Suppressor macrophage treated with lipopolysaccharide for 1 hour (primary cell): Measurements from ENCODE around the gene C1orf105.
A peak's percentile ranks its signal among the peaks of the same experiment; 100 is the strongest.
"Not testable (repeated sequence)": the region's sequence is repeated elsewhere in the genome, so short reads cannot be mapped to it uniquely, and the experiment has no call there.

Experiments
- DNase-seq, 3 donors: peaks; one replicate each; pipeline ENCODE4 v3.0.0-alpha.2; 2020 to 2022

The C1orf105 gene

GRCh38 chr1:172429331-172430127 is 9.0 kb downstream of the C1orf105 start:
- DNase-seq: peak; percentile 63 to 71 (median 68)

GRCh38 chr1:172430128-172430454 is 9.6 kb downstream of the C1orf105 start:
- no peak for DNase-seq

- no peak for DNase-seq
Measured at GRCh38 chr1:172431204-172431603, 10.7 kb downstream of the C1orf105 start.

- no peak for DNase-seq
Measured at GRCh38 chr1:172431721-172432192, 11.3 kb downstream of the C1orf105 start.

- not testable (repeated sequence) for DNase-seq
Measured at GRCh38 chr1:172437183-172437582, 16.7 kb downstream of the C1orf105 start.

GRCh38 chr1:172442404-172442803 is 21.9 kb downstream of the C1orf105 start:
- no peak for DNase-seq

- no peak for DNase-seq
Measured at GRCh38 chr1:172442843-172443565, 22.5 kb downstream of the C1orf105 start.

- DNase-seq: peak; percentile 92 to 96 (median 95)
Measured at GRCh38 chr1:172443666-172444453, 23.4 kb downstream of the C1orf105 start, which contains the start of gene PIGC. TSS of gene PIGC (minus strand) at chr1:172444069. CDS start at chr1:172442622, 1,447 bp downstream.

- DNase-seq: no peak
Measured at GRCh38 chr1:172446547-172446946, 26.1 kb downstream of the C1orf105 start.

- DNase-seq: peak in 1 of 3 donors; percentile 18
Measured at GRCh38 chr1:172447641-172448040, 27.2 kb downstream of the C1orf105 start.

- no peak for DNase-seq
Measured at GRCh38 chr1:172448995-172449584, 28.6 kb downstream of the C1orf105 start.

- DNase-seq: peak; percentile 79 to 85 (median 82)
Measured at GRCh38 chr1:172449585-172450523, 29.4 kb downstream of the C1orf105 start.

GRCh38 chr1:172450524-172450885 is 30.0 kb downstream of the C1orf105 start:
- no peak for DNase-seq

GRCh38 chr1:172451002-172451443 is 30.5 kb downstream of the C1orf105 start:
- no peak for DNase-seq

GRCh38 chr1:172452536-172453152 is 32.2 kb downstream of the C1orf105 start:
- DNase-seq: no peak

GRCh38 chr1:172453153-172453545 is 32.7 kb downstream of the C1orf105 start:
- DNase-seq: no peak

GRCh38 chr1:172453607-172454006 is 33.1 kb downstream of the C1orf105 start:
- no peak for DNase-seq

GRCh38 chr1:172455451-172455850 is 35.0 kb downstream of the C1orf105 start:
- DNase-seq: no peak

GRCh38 chr1:172456344-172456769 is 35.9 kb downstream of the C1orf105 start:
- DNase-seq: no peak

GRCh38 chr1:172457479-172458130 is 37.1 kb downstream of the C1orf105 start:
- no peak for DNase-seq
